Mesenchymal stem cell (in vitro differentiated cells and primary cell): ENCODE results near the gene MUC5B.
A peak's percentile ranks its signal among the peaks of the same experiment; 100 is the strongest.

ENCODE experiments used
- DNase-seq: peaks from one replicate; pipeline ENCODE4 v3.0.0-alpha.2; 2013
- H2AFZ ChIP-seq: one replicate; pipeline ENCODE4 v1.6.1; 2013; ENCODE audit warnings: low read depth, mild to moderate bottlenecking, control low read depth, inconsistent platforms, low read length, moderate library complexity
- H2AK5ac ChIP-seq: 2 replicates; pipeline ENCODE4 v1.6.1; 2013; ENCODE audit warnings: low read length, moderate library complexity, mild to moderate bottlenecking, inconsistent platforms; ENCODE audit not compliant: severe bottlenecking
- H2BK120ac ChIP-seq: one replicate; pipeline ENCODE4 v1.6.1; 2013; ENCODE audit warnings: low read depth, mild to moderate bottlenecking, inconsistent platforms, low read length, moderate library complexity
- H2BK12ac ChIP-seq, 2 experiments: one replicate each; pipeline ENCODE4 v1.6.1; 2013; ENCODE audit warnings: inconsistent platforms in 2 of 2, low read length in 2 of 2, mild to moderate bottlenecking in 2 of 2, moderate library complexity in 2 of 2, control low read depth in 1 of 2
- H2BK15ac ChIP-seq: one replicate; pipeline ENCODE4 v1.6.1; 2013; ENCODE audit warnings: mild to moderate bottlenecking, low read depth, inconsistent platforms; ENCODE audit not compliant: poor library complexity, severe bottlenecking
- H2BK5ac ChIP-seq: 2 replicates; pipeline ENCODE4 v1.6.1; 2013; ENCODE audit warnings: low read depth, mild to moderate bottlenecking, low read length, control low read depth, inconsistent platforms; ENCODE audit not compliant: poor library complexity, severe bottlenecking
- H3K14ac ChIP-seq, 2 experiments: one replicate each; pipeline ENCODE4 v1.6.1; 2013; ENCODE audit warnings: inconsistent platforms in 2 of 2, low read length in 2 of 2, control low read depth in 1 of 2, mild to moderate bottlenecking in 1 of 2, moderate library complexity in 1 of 2
- H3K18ac ChIP-seq, 2 experiments: one replicate each; pipeline ENCODE4 v1.6.1; 2013; ENCODE audit warnings: inconsistent platforms in 2 of 2, low read length in 2 of 2, control low read depth in 1 of 2, low read depth in 1 of 2, mild to moderate bottlenecking in 1 of 2
- H3K23ac ChIP-seq, 2 experiments: one replicate each; pipeline ENCODE4 v1.6.1; 2013; ENCODE audit warnings: inconsistent platforms in 2 of 2, low read length in 2 of 2, mild to moderate bottlenecking in 2 of 2, moderate library complexity in 2 of 2, control low read depth in 1 of 2
- H3K27ac ChIP-seq: 2 replicates; pipeline ENCODE4 v1.5.1; 2013; ENCODE audit warnings: mild to moderate bottlenecking, moderate library complexity, low read length, control low read depth, inconsistent platforms; ENCODE audit not compliant: poor library complexity, severe bottlenecking
- H3K27me3 ChIP-seq, 2 experiments: 2 replicates each; pipeline versions ENCODE4 v1.6.1 to v1.7.0; 2013; ENCODE audit warnings: low read length in 2 of 2, mild to moderate bottlenecking in 2 of 2, moderate library complexity in 2 of 2, control low read depth in 1 of 2, inconsistent platforms in 1 of 2; ENCODE audit not compliant: control insufficient read depth in 1 of 2, insufficient read depth in 1 of 2
- H3K36me3 ChIP-seq, 2 experiments: 2 replicates each; pipeline versions ENCODE4 v1.6.1 to v1.7.0; 2013; ENCODE audit warnings: low read length in 2 of 2, control low read depth in 1 of 2, inconsistent platforms in 1 of 2, low read depth in 1 of 2, mild to moderate bottlenecking in 1 of 2; ENCODE audit not compliant: insufficient read depth in 2 of 2, control insufficient read depth in 1 of 2
- H3K4ac ChIP-seq, 2 experiments: one replicate each; pipeline ENCODE4 v1.6.1; 2013; ENCODE audit warnings: inconsistent platforms in 2 of 2, low read length in 2 of 2, mild to moderate bottlenecking in 2 of 2, moderate library complexity in 2 of 2, control low read depth in 1 of 2, low read depth in 1 of 2
- H3K4me1 ChIP-seq: 2 replicates; pipeline ENCODE4 v1.6.1; 2013; ENCODE audit warnings: low read depth, low read length, control low read depth; ENCODE audit not compliant: control insufficient read depth, insufficient read depth
- H3K4me2 ChIP-seq: 2 replicates; pipeline ENCODE4 v1.6.1; 2013; ENCODE audit warnings: low read length, mild to moderate bottlenecking, inconsistent platforms; ENCODE audit not compliant: poor library complexity, severe bottlenecking
- H3K4me3 ChIP-seq, 2 experiments: 2 replicates each; pipeline versions ENCODE4 v1.5.1 to v1.7.0; 2013; ENCODE audit warnings: low read length in 2 of 2, mild to moderate bottlenecking in 2 of 2, control low read depth in 1 of 2, low read depth in 1 of 2; ENCODE audit not compliant: insufficient read depth in 1 of 2
- H3K79me1 ChIP-seq: replicated peaks from 2 replicates; pipeline ENCODE4 v1.6.1; 2013; ENCODE audit warnings: mild to moderate bottlenecking, control low read depth, low read length, inconsistent platforms; ENCODE audit not compliant: poor library complexity, severe bottlenecking
- H3K9ac ChIP-seq: 2 replicates; pipeline ENCODE4 v1.7.0; 2013; ENCODE audit warnings: mild to moderate bottlenecking, low read length, moderate library complexity
- H3K9me3 ChIP-seq: 2 replicates; pipeline ENCODE4 v1.7.0; 2013; ENCODE audit warnings: mild to moderate bottlenecking, low read length; ENCODE audit not compliant: control insufficient read depth
- H4K8ac ChIP-seq: one replicate; pipeline ENCODE4 v1.6.1; 2013; ENCODE audit warnings: inconsistent platforms, mild to moderate bottlenecking, low read length, moderate library complexity
- H4K91ac ChIP-seq: one replicate; pipeline ENCODE4 v1.6.1; 2013; ENCODE audit warnings: mild to moderate bottlenecking, low read length, inconsistent platforms
- WGBS: methylation state at CpG from one replicate; pipeline ENCODE4 v1.1.7; 2013; ENCODE audit warnings: mixed read lengths; 5-methylcytosine and 5-hydroxymethylcytosine counted together

MUC5B gene

GRCh38 chr11:1197886-1198560 lies 24.8 kb upstream of the MUC5B start:
- Histone ChIP-seq H4K91ac (no peak overlapping the region), H4K8ac (no peak overlapping the region), H2BK15ac (no peak overlapping the region), H3K27me3 (peaks cover under 1 to 48% of the 10 kb centered on the region in 2 experiments), H3K4me3 (no peak overlapping the region), H2AK5ac (no peak overlapping the region), H2AFZ (no peak overlapping the region), H3K9ac (no peak overlapping the region), H3K14ac (no peak overlapping the region), H3K4me2 (no peak overlapping the region), H3K27ac (no peak overlapping the region), H2BK120ac (no peak overlapping the region), H2BK12ac (no peak overlapping the region), H3K36me3 (no peaks in the 10 kb centered on the region), H3K18ac (no peak overlapping the region), H3K4me1 (peaks cover 4% of the 10 kb centered on the region), H3K23ac (no peak overlapping the region), H3K9me3 (no peaks in the 10 kb centered on the region), H3K79me1 (no peaks in the 10 kb centered on the region), H2BK5ac (no peak overlapping the region), H3K4ac (no peak overlapping the region)
- WGBS = 89% methylated on average over 33 of the region's 33 CpGs
- DNase-seq = no peak

DNA sequence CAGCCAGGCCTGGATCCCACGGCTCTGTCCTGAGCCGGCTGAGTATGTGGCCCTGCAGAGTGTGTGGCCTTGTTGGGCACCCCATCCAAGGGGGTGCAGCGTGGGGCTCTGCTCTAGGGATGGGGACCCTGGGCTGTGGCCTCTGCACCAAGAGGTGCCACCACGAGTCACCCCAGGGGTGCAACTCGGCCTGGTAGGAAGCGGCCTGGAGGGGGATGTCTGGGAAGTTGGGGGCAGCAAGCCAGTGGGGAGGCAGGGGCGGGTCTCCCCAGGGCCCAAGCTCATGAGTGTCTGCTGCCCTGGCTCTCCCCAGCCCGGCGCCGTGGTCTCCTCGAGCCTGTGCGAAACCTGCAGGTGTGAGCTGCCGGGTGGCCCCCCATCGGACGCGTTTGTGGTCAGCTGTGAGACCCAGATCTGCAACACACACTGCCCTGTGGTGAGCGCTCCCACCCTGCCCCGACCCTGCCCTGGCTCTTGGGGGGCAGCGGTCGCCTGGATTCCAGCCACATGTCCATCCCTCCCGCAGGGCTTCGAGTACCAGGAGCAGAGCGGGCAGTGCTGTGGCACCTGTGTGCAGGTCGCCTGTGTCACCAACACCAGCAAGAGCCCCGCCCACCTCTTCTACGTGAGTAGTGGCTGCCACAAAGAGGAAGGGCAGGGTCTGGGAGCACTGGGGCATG lies 24.2 kb upstream of the MUC5B start:
- Histone ChIP-seq H3K79me1 (no peaks in the 10 kb centered on the region), H2BK120ac (no peak overlapping the region), H3K4ac (no peak overlapping the region), H4K91ac (no peak overlapping the region), H4K8ac (no peak overlapping the region), H2BK15ac (no peak overlapping the region), H3K36me3 (no peaks in the 10 kb centered on the region), H3K18ac (no peak overlapping the region), H2BK12ac (no peak overlapping the region), H3K4me1 (peaks cover 10% of the 10 kb centered on the region), H2BK5ac (no peak overlapping the region), H2AFZ (no peak overlapping the region), H3K27ac (no peak overlapping the region), H3K23ac (no peak overlapping the region), H2AK5ac (no peak overlapping the region), H3K4me3 (peak overlapping the region in 1 of 2 experiments; percentile 3), H3K9me3 (no peaks in the 10 kb centered on the region), H3K14ac (no peak overlapping the region), H3K9ac (no peak overlapping the region), H3K27me3 (peaks cover 0 to 55% of the 10 kb centered on the region in 2 experiments), H3K4me2 (no peak overlapping the region)
- no peak for DNase-seq
- 85% methylated on average over 26 of the region's 26 CpGs for WGBS

DNA sequence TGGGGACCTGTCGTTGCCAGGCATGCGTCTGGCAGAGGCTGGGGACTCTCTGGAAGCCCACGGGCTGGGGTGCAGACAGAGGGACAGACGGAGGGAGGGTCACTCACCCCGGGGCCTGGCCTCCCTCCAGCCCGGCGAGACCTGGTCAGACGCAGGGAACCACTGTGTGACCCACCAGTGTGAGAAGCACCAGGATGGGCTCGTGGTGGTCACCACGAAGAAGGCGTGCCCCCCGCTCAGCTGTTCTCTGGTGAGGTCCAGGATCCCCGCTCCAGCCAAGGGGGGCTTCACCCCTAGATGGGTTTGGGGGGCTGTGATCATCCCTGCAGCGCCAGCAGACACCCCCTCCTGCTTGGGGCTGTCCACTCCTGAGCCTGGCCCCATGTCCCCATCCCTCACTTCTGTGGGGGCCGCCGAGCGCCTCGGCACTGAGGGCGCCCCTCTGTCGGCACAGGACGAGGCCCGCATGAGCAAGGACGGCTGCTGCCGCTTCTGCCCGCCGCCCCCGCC lies 23.6 kb upstream of the MUC5B start:
- Histone ChIP-seq H3K79me1 (no peaks in the 10 kb centered on the region), H3K14ac (no peak overlapping the region), H2BK5ac (no peak overlapping the region), H3K9me3 (no peaks in the 10 kb centered on the region), H2BK12ac (no peak overlapping the region), H3K4ac (no peak overlapping the region), H4K91ac (no peak overlapping the region), H3K27me3 (peaks cover 0 to 61% of the 10 kb centered on the region in 2 experiments), H2BK15ac (no peak overlapping the region), H2AK5ac (no peak overlapping the region), H4K8ac (no peak overlapping the region), H3K27ac (no peak overlapping the region), H3K4me1 (peaks cover 14% of the 10 kb centered on the region), H3K18ac (no peak overlapping the region), H3K4me2 (no peak overlapping the region), H3K9ac (no peak overlapping the region), H3K36me3 (no peaks in the 10 kb centered on the region), H2BK120ac (no peak overlapping the region), H3K23ac (no peak overlapping the region), H2AFZ (no peak overlapping the region), H3K4me3 (no peak overlapping the region)
- WGBS = 92% methylated on average over 24 of the region's 27 CpGs
- DNase-seq = no peak

DNA sequence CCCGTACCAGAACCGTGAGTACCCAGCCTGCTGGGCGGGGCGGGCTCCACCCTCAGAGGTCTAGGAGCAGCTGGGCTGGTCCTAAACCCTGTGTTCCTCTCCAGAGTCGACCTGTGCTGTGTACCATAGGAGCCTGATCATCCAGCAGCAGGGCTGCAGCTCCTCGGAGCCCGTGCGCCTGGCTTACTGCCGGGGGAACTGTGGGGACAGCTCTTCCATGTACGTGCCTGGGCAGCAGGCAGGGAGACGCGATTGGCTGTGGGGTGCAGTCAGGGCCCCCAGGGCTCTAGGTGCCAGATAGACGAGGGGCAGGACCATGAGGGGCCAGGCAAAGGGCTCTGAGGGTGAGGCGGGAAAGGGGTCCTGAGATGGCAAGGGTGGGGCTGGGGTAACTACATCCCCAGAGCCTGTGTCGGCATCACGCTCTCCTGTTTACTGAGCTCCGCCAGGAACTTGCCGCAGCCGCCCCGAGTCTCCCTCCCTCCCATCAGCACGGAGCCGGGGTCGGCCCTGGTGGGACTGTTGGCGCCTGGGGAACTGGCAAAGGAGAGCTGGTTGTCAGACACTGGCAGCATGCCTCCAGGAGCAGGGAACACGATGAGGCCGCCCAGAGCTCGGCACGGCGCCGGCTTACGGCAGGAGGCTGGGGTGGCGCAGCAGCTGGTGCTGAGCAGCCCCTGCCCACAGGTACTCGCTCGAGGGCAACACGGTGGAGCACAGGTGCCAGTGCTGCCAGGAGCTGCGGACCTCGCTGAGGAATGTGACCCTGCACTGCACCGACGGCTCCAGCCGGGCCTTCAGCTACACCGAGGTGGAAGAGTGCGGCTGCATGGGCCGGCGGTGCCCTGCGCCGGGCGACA lies 22.9 kb upstream of the MUC5B start:
- no peak overlapping the region for H3K4ac ChIP-seq
- no peak overlapping the region for H3K4me3 ChIP-seq
- no peak overlapping the region for H3K23ac ChIP-seq
- no peak overlapping the region for H2BK15ac ChIP-seq
- no peak overlapping the region for H2BK12ac ChIP-seq
- H2BK120ac ChIP-seq = no peak overlapping the region
- no peak overlapping the region for H2AFZ ChIP-seq
- no peak overlapping the region for H4K91ac ChIP-seq
- no peak overlapping the region for H3K4me2 ChIP-seq
- no peaks in the 10 kb centered on the region for H3K9me3 ChIP-seq
- no peak for DNase-seq
- no peak overlapping the region for H2AK5ac ChIP-seq
- H3K79me1 ChIP-seq = no peaks in the 10 kb centered on the region
- no peaks in the 10 kb centered on the region for H3K36me3 ChIP-seq
- WGBS = 85% methylated on average over 47 of the region's 47 CpGs
- no peak overlapping the region for H2BK5ac ChIP-seq
- H3K4me1 ChIP-seq = peaks cover 14% of the 10 kb centered on the region
- no peak overlapping the region for H3K27ac ChIP-seq
- H3K18ac ChIP-seq = no peak overlapping the region
- H4K8ac ChIP-seq = no peak overlapping the region
- H3K27me3 ChIP-seq = peaks cover 0 to 66% of the 10 kb centered on the region in 2 experiments
- H3K9ac ChIP-seq = no peak overlapping the region
- no peak overlapping the region for H3K14ac ChIP-seq
